GM20431 (cell line): Measurements from ENCODE around the gene SPRR4.
"Not testable (repeated sequence)": the region's sequence is repeated elsewhere in the genome, so short reads cannot be mapped to it uniquely, and the experiment has no call there.

ENCODE experiments used
- in situ Hi-C: fragments of 300-500 bp; cut with MseI, MboI; formaldehyde crosslinking; loops from one replicate; pipeline ENCODE4 v1.15.0; 2020; ENCODE audit warnings: low sequenced_read_pairs; ENCODE audit not compliant: unreplicated experiment

SPRR4 gene

GRCh38 chr1:153001382-153001781 is 30.9 kb downstream of the SPRR4 start, which contains the start of gene SPRR3:
SPRR3 (plus strand) TSS chr1:153001749; CDS start chr1:153003021, 1,272 bp downstream.
- in situ Hi-C loops: no loop called here

DNA sequence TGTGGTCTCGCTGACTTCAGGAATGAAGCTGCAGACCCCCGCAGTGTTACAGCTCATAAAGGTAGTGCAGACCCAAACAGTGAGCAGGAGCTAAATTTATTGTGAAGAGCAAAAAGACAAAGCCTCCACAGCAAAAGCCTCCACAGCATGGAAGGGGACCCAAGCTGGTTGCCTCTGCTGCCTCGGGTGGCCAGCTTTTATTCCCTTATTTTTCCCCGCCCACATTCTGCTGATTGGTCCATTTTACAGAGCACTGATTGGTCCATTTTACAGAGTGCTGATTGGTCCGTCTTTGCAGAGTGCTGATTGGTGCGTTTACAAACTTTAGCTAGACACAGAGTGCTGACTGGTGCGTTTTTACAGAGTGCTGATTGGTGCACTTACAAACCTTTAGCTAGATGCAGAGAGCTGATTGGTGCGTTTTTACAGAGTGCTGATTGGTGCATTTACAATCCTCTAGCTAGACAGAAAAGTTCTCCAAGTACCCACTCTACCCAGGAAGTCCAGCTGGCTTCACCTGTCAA is 40.8 kb downstream of the SPRR4 start:
- in situ Hi-C loops: not testable (repeated sequence)

GRCh38 chr1:153021829-153022228 is 51.4 kb downstream of the SPRR4 start:
- in situ Hi-C loops: not testable (repeated sequence)
